D721Med (cell line): ENCODE data around the gene ISCA1.
"Not testable (repeated sequence)": the region's sequence is repeated elsewhere in the genome, so short reads cannot be mapped to it uniquely, and the experiment has no call there.

Experiments
- DNase-seq: peaks from one replicate; pipeline ENCODE4 v3.0.0; 2011; ENCODE audit warnings: low spot score; ENCODE audit not compliant: insufficient read length
- FAIRE-seq: peaks from 2 replicates; lab custom pipeline; 2011; peaks lifted over from hg19 to GRCh38; lab: Jason Lieb, UNC
- TF ChIP-seq, protein P1 (sequence below): IDR thresholded peaks from 2 replicates; pipeline ENCODE4 v1.5.1; 2012; ENCODE audit warnings: mild to moderate bottlenecking, control low read depth; ENCODE audit not compliant: insufficient read depth; ENCODE audit errors: missing control alignments

ISCA1 gene

DNA sequence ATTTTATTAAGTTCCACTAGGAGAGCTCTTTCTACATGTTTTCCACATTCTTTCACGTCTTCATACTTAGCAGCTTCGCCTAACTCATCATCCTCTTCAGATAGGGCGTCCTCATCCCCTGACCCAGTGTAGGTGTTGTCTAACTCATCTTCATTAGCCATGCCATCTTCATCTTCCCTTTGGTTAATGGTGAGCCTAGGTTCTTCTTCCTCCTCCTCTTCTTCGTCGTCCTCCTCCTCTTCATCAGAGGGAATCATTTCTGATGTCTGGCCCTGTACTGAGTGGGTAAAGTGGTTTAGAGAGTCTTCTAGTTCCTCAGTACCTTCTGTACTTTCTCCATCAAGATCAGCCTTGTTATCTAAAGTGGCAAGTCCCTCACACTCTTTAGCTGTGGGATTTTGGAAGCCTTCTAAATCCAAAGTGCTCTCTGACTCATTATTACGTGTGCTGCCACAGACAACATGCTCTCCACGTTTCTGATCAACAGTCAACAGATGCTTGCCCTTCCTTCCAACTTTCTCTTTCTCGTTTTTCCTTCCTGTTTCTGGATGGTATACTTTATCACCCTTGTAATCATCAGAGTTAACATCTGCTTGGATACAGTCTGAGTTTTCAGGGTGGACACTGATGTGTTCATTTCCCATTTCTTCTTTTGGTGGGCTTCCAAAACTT, 40.8 kb upstream of the ISCA1 start:
- TF ChIP-seq, protein P1, sequence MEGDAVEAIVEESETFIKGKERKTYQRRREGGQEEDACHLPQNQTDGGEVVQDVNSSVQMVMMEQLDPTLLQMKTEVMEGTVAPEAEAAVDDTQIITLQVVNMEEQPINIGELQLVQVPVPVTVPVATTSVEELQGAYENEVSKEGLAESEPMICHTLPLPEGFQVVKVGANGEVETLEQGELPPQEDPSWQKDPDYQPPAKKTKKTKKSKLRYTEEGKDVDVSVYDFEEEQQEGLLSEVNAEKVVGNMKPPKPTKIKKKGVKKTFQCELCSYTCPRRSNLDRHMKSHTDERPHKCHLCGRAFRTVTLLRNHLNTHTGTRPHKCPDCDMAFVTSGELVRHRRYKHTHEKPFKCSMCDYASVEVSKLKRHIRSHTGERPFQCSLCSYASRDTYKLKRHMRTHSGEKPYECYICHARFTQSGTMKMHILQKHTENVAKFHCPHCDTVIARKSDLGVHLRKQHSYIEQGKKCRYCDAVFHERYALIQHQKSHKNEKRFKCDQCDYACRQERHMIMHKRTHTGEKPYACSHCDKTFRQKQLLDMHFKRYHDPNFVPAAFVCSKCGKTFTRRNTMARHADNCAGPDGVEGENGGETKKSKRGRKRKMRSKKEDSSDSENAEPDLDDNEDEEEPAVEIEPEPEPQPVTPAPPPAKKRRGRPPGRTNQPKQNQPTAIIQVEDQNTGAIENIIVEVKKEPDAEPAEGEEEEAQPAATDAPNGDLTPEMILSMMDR: no peak
- no peak for FAIRE-seq
- DNase-seq: no peak

DNA sequence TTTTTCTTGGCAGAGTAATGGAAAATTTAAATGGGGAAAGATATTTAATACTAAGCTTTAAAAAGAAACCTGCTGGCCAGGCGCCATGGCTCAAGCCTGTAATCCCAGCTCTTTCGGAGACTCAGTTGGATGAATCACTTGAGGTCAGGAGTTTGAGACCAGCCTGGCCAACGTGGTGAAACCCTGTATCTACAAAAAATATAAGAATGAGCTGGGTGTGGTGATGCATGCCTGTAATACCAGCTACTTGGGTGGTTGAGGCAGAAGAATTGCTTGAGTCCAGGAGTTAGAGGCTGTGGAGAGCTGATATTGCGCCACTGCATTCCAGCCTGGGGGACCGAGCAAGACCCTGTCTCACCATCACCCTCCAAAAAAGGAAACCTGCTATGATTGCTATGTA, 39.0 kb upstream of the ISCA1 start:
- no peak for DNase-seq
- no peak for FAIRE-seq
- TF ChIP-seq, protein P1: no peak

DNA sequence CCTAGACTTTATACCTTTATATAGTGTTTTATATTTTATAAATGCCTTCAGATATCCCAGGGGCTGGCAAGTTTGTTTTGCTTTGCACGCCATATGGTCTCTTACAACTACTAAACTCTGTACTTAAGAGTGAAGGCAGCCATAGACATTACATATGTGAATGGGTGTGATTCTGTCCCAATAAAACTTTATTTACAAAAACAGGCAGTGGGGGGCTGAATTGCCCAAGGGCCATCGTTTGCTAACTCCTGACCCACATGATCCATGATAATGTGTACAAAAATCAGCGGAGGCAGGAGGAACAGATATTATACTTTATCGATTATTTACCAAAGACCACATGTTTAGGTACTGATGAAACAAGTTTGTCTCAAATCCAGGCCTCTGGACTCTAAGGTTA, 35.8 kb upstream of the ISCA1 start:
- DNase-seq (no peak), FAIRE-seq (no peak)
- TF ChIP-seq, protein P1: no peak

DNA sequence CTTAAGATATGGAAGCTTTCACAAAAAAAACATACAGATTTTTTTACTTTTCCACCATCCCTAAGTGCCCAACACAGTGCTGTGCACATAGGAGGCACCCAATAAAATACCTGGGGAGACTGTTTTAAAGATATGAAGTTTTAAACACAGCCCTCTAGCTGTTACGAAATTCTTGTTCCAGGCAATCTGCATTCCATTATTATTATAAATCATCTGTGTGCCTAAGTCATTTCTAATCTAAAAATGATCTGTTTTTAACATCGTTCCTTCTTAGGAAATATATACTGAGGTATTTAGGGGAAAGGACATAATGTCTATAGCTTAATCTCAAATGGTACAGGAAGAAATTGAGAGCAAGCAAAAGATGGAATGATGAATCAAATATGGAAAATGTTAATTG, 32.7 kb upstream of the ISCA1 start:
- TF ChIP-seq, protein P1: no peak
- DNase-seq: no peak
- no peak for FAIRE-seq

DNA sequence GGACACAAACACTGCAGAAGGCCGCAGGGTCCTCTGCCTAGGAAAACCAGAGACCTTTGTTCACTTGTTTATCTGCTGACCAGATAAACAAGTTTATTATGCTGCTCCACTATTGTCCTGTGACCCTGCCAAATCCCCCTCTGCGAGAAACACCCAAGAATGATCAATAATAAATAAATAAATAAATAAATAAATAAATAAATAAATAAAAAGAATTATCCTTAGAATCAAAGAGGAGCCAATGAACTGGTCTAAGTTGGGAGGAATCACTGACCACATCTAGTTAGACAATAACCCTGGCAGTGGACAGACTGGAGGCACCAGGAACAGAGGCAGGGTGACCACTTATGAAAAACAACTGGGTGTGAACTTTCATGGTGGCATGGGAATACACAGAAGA, 30.6 kb upstream of the ISCA1 start:
- not testable (repeated sequence) for FAIRE-seq, DNase-seq

DNA sequence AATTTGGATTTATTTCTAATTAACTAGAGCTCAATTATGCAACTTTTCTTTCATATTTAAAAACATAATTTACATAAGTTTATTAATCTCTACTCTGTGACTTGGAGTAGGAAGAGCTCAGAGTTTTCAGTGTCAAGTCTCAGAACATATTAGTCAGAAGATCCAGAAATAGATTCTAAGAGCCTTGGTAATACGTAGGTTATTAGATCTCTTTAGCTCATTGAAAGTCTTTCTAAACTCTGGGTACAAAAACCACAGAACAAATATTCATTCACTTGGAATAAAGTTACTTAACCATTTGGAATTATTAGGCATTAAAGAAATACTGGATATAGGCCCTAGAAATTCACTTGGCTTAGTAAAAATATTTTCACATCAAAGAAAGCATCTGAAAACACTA, 26.3 kb upstream of the ISCA1 start:
- DNase-seq: no peak
- no peak for FAIRE-seq
- TF ChIP-seq, protein P1: no peak

DNA sequence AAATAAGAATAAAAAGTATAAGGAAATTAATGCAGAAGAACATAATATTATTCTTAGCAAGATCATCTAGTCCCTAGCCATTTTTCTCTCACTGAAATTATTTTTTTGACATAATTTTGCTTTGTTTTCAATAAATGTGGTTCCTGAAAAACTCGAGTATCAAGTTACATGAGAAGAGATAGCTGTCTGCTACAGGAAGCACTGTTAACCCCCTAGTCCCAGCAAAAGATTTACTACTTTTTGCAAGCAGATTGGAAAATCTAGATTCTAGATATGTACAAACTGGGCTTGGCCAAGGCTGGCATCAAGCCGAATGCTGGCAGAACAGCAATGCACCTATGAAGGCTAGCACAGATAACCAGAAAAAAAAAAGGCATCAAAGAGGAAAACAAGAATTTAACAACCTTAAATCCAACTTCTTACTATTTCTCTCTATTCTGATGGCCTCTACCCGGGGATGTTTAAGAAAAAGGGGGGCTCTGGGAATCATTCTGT, 21.9 kb upstream of the ISCA1 start:
- TF ChIP-seq, protein P1: no peak
- DNase-seq (no peak), FAIRE-seq (no peak)
